Muscle of arm (tissue), 12 donors: ENCODE data around the gene SLC45A1. TPM values are rescaled to one million over a fixed set of nuclear protein-coding genes. Genes with fewer than 3 reads are reported as not detected.
"Not testable (repeated sequence)": the region's sequence is repeated elsewhere in the genome, so short reads cannot be mapped to it uniquely, and the experiment has no call there.

ENCODE experiments used
- DNase-seq: peaks from one replicate; pipeline ENCODE4 v3.0.0-alpha.2; 2013
- polyA plus RNA-seq, 12 donors: library from polyadenylated mRNA; unstranded; fragments of 120-200 nt; gene quantifications; one replicate each; pipeline ENCODE4 v1.2.1, GENCODE V29; 2013; ENCODE audit not compliant: insufficient read length in 12 of 12

The SLC45A1 gene
- polyA plus RNA-seq, 12 donors = 0.51 to 0.86 (median 0.71) TPM; not detected in 2

GRCh38 chr1:8367571-8368194, 49.8 kb downstream of the SLC45A1 start:
- no peak for DNase-seq

DNA sequence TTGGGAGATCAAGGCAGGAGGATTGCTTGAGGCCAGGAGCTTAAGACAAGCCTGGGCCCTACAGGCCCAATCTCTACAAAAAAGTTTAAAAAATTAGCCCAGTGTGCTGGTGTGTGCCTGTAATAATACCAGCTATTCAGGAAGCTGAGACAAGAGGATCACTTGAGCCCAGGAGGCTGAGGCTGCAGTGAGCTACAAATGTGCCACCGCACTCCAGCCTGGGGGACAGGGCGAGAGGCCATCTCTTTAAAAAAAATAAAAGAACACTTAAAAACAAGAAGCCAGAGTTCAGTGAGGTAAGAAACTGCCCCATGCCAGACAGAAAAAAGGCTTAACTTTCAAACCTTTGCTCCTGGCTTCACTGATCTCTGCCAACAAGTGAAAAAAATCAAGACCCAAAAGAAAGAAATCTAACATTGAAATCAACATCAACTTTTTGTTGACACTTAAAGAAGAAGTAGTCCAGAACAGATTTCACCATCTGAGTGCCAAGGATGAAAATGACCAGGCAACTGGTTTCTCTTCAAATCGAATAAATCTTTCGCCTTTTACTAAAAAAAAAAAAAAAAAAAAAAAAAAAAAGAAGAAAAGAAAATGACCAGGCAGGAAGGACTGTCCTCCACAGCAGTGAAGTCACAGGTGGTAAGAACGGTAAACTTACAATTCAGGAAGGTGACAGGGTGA, 51.2 kb downstream of the SLC45A1 start:
- no peak for DNase-seq

DNA sequence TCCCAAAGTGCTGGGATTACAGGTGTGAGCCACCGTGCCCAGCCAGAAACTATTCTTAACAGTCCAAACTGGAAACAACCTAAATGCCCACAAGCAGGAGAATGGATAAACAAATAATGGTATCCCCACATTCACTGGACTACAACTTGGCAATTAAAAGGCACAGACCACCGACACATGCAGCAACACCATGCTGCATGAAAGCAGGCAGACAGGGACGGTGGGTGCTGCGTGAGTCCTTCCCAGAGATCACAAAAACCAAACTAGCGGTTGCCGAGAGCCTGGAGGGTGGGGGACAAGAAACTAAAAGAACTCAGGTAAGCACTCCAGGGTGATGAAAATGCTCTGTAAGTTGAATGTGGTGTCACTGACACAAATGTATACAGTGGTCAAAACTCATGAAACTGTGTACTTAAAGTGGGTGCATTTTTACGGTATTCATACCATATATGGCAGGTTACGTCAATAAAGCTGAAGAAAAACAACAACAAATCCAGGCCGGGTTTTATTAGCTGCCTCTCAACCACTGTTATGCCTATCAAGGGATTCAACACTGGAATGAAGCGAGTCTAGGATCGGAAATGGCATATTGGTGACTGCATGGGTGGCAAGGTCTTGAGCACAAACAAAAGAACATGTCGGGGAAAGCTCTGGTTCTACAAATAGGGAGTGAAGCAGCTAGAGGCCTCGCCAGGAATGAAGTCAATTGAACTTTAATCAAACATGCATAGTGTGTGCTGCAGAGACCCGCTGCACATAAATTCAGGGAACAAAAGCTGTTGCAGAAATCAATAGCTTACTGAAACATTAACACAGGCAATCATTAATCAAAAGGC, 52.4 kb downstream of the SLC45A1 start:
- DNase-seq = no peak

- DNase-seq = peak; percentile 71
Measured at GRCh38 chr1:8370905-8371315, 53.0 kb downstream of the SLC45A1 start.

DNA sequence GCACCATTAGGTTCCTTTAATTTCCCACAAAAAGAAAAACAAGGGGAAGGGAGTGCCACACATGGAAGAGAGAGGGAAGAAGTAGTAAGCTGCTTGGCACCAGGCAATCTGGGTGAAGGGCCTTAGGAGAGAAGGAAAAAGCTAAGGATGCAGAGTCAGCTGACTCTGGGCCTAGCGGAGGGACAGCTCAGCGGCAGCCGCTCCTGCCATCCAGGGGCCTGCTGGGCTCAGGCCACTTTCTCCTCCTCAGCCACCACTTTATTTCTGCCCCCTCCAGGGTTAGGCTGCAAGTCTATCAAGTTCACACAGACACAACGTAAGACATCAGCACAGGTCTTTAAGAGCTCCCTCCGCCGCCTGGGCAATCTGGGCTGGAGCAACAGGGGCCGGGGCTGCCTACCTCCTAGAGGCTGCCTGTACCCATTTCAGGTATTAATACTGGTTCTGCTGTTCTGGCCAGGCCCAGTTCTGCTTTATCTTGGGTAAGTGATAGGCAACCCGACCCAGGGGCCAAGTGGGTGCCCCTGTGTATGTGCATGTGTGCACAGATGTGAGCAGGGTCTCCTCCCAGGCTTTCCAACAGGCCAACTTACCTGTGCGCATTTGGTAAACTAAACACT, 53.6 kb downstream of the SLC45A1 start:
- no peak for DNase-seq

DNA sequence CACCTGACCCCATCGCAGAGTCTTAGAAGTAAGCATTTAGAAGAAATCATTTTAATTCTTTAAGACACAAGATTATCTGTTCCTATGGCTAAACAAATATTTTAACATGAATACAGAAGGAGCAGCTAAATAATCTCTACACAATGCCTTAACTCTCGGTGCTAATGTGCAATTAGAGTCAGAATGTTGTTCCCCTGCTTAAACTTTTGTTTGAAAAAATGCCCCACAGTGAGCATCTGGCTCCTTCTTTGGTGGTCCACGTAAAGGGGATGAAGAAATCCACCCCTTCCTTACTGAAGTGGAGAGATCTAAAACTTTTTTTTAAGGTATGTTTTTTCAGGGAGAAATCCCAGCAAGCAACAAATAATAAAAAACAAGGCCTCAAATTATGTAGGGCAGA, 55.2 kb downstream of the SLC45A1 start:
- DNase-seq = no peak

DNA sequence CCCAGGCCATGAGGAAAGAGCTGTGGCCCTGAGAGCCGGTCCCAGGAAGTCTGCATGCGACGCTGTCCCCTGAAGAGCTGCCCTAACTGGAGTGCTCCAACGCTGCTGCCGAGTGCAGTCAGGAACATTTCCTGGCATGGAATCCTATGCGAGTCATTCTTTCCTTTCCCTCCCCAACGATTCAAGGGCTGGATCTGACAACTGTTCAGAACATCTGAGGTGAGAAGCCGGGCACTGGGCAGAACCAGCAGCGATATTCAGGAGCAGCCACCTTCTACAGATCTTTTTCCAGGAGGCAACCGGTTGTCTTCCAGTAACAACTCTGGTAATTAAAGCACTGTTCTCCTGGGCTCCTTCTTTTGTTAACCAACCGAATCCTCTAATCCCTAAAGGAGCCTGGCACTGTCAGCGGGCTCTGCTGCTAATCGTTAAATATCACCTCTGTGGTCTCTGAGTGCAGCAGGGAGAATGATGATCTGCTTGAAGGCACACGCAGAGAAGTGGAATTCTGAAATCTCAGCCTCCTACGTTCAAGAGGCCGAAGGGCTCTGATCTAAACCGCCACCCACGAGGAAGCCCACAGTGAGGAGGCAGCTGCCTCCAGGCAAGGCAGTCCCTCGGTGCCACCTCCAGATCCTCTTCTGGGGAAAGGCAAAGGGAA, 55.8 kb downstream of the SLC45A1 start:
- DNase-seq = peak; percentile 90

GRCh38 chr1:8374356-8374755, 56.4 kb downstream of the SLC45A1 start:
- no peak for DNase-seq

GRCh38 chr1:8374812-8375211, 56.9 kb downstream of the SLC45A1 start:
- no peak for DNase-seq

DNA sequence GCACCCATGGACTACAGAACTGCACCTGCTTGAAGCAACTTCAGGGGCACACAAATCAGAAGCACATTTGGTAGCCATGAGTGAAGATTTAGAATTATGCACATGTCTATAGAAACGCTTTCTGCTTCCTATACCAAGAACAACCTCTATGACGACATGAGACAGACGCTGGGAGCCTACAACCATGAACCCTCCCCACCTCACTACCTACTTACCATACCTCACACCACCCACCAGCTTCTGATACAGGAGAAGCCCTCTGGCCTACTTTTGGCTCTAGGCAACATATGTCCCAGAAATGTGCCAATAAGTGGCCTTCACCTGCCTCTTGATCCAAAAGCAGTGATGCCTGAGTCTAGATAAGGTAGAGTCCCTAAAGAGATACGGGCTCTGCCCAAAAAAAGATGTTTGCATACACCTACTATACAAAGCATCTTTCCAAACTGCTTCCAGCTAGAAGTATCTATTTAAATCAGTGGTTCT, 58.5 kb downstream of the SLC45A1 start:
- no peak for DNase-seq

- DNase-seq = no peak
Measured at GRCh38 chr1:8377271-8377981, 59.5 kb downstream of the SLC45A1 start.

DNA sequence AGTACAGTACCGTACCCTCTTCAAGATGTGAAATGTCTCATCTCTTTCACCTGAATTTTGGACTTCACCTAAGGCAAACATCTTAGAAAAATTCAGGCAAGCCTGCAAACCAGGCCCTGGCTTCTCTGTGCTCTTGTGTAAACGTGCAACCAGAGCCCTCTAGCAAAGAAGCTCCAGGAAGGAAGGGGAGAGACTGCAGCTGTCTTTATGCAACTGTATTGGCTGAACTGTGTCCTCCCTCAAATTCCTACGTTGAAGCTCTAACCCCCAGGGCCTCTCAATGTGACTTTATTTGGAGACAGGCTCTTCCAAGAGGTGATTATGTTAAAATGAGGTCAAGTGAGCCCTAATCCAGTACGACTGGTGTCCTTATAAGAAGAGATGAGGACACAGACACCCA, 60.3 kb downstream of the SLC45A1 start:
- DNase-seq = no peak

GRCh38 chr1:8378981-8379470, 61.1 kb downstream of the SLC45A1 start:
- DNase-seq = no peak

DNA sequence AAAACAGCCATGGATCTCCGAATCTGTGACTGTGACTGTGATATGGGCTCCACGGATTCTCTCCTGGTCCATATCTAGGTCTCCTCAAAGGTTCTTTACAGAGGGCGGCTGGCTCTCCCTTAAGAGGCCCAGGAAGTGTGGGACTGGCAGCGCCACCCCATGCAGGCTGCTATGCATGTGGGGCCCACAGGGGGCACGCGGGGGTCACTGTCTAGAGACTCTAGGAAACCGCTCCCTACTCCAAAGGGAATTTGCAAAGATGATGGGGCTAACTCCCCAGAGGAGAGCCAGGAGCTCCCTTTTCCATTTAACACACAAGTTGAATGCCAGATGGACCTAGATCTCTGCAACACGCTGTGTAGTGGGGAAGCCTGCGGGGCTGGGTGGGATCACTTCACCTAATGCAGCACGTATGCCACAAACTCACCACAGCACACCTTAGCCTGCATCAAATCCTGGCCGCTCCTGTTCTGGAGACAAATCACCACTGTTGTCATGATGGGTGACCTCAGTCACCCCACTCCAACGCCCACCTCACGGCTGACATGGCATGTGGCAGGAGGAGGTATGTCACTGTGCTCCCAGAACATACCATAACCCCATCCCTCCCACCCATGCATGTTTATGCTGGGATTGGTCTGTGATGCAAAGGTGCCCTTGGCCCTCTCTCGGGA, 61.7 kb downstream of the SLC45A1 start:
- DNase-seq = no peak

GRCh38 chr1:8380310-8380709, 62.4 kb downstream of the SLC45A1 start:
- not testable (repeated sequence) for DNase-seq

- DNase-seq = no peak
Measured at GRCh38 chr1:8381618-8382017, 63.7 kb downstream of the SLC45A1 start.

GRCh38 chr1:8382051-8382505, 64.2 kb downstream of the SLC45A1 start:
- DNase-seq = no peak

GRCh38 chr1:8382608-8383505, 64.9 kb downstream of the SLC45A1 start:
- DNase-seq = no peak

GRCh38 chr1:8384088-8384487, 66.2 kb downstream of the SLC45A1 start:
- DNase-seq = no peak
